Thoracic aorta (tissue), 2 donors: Measurements from ENCODE around the gene CLEC12A. TPM values are rescaled to one million over a fixed set of nuclear protein-coding genes. Genes with fewer than 3 reads are reported as not detected.

Experiments used
- ATAC-seq: fragments of 150-250 bp; one replicate; pipeline ENCODE4 v1.8.0; 2017; ENCODE audit warnings: low read depth; ENCODE audit not compliant: insufficient number of reproducible peaks, low FRiP score
- DNase-seq: peaks from one replicate; pipeline ENCODE4 v3.0.0-alpha.2; 2020; ENCODE audit warnings: low spot score
- H3K27ac ChIP-seq, 2 donors: fragments of 200-600 bp; sonication (generic); 1 replicate in 1 of 2; 2 replicates in 1 of 2; pipeline ENCODE4 v1.5.1; 2016; ENCODE audit warnings: mild to moderate bottlenecking in 2 of 2, moderate library complexity in 2 of 2
- H3K27me3 ChIP-seq: fragments of 200-600 bp; sonication (generic); replicated peaks from 2 replicates; pipeline ENCODE4 v1.6.0; 2016; ENCODE audit warnings: mild to moderate bottlenecking; ENCODE audit not compliant: insufficient read depth
- H3K36me3 ChIP-seq: fragments of 200-600 bp; sonication (generic); one replicate; pipeline ENCODE4 v1.5.1; 2016
- H3K4me1 ChIP-seq, 2 donors: fragments of 200-600 bp; sonication (generic); 1 replicate in 1 of 2; 2 replicates in 1 of 2; pipeline versions ENCODE4 v1.5.1 to v1.6.0; 2016; ENCODE audit warnings: low read depth in 2 of 2, mild to moderate bottlenecking in 1 of 2; ENCODE audit not compliant: control insufficient read depth in 1 of 2
- H3K4me3 ChIP-seq: fragments of 200-600 bp; sonication (generic); 2 replicates; pipeline ENCODE4 v1.5.1; 2016; ENCODE audit warnings: mild to moderate bottlenecking
- H3K9me3 ChIP-seq: fragments of 200-600 bp; sonication (generic); 2 replicates; pipeline ENCODE4 v1.5.1; 2016
- total RNA-seq, 2 donors: library from RNA; depleted of rRNA; stranded (reverse); fragments of >200 nt; gene quantifications; one replicate each; pipeline versions ENCODE4 v1.1.0 to v1.2.3, GENCODE V29; 2016
- TF ChIP-seq, protein P1 (sequence below): fragments of 200-600 bp; sonication (generic); IDR thresholded peaks from one replicate; pipeline ENCODE4 v1.5.1; 2019; ENCODE audit warnings: antibody characterized with exemption

CLEC12A gene
- total RNA-seq, 2 donors from 2014 or later, result 0.42 to 1.1 TPM

DNA sequence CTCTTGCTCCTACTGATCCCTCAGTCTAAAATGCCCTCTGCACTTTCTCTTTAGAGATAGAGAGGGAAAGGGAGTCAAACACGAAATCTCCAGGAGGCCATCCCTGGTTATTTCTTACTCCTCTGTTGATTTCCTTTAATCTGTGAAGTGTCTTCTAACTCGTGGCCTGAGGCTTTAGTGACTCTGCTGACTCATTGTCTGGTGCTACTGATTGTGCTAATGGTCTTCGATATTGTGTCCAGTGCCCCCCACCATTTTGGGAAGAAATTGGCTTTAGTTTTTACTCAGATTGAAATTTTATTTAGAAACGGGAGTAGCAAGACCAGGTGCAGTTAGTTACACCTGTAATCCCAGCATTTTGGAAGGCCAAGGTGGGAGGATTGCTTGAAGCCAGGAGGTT, 60.1 kb downstream of the CLEC12A start:
- H3K9me3 ChIP-seq, result no peaks in the 10 kb centered on the region
- no peaks in the 10 kb centered on the region for H3K36me3 ChIP-seq
- H3K27ac ChIP-seq, result no peak overlapping the region
- no peaks in the 10 kb centered on the region for H3K27me3 ChIP-seq
- DNase-seq (no peak), ATAC-seq (no peak)
- TF ChIP-seq, protein P1, sequence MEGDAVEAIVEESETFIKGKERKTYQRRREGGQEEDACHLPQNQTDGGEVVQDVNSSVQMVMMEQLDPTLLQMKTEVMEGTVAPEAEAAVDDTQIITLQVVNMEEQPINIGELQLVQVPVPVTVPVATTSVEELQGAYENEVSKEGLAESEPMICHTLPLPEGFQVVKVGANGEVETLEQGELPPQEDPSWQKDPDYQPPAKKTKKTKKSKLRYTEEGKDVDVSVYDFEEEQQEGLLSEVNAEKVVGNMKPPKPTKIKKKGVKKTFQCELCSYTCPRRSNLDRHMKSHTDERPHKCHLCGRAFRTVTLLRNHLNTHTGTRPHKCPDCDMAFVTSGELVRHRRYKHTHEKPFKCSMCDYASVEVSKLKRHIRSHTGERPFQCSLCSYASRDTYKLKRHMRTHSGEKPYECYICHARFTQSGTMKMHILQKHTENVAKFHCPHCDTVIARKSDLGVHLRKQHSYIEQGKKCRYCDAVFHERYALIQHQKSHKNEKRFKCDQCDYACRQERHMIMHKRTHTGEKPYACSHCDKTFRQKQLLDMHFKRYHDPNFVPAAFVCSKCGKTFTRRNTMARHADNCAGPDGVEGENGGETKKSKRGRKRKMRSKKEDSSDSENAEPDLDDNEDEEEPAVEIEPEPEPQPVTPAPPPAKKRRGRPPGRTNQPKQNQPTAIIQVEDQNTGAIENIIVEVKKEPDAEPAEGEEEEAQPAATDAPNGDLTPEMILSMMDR, result no peak
- no peak overlapping the region for H3K4me3 ChIP-seq
- no peaks in the 10 kb centered on the region for H3K4me1 ChIP-seq

DNA sequence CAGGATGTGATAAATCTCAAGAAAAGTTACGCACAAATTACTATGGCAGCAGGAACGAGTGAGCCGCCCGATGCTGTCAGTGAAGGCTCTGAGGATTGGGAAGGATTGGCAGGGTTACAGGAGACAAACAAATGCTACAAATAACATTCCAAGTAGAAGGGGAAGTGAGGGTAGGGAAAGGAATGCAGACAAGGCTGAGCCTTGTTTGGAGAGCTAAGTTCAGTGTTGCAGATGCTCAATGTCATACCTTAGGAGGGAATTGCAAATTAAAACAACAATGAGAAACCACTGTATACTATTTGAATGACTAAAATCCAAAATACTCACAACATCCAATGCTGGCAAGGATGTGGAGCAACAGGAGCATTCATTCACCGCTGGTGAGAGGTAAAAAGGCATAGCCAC, 60.6 kb downstream of the CLEC12A start:
- H3K4me1 ChIP-seq, result no peaks in the 10 kb centered on the region
- H3K4me3 ChIP-seq, result no peak overlapping the region
- H3K36me3 ChIP-seq, result no peaks in the 10 kb centered on the region
- DNase-seq (no peak), ATAC-seq (no peak)
- no peak overlapping the region for H3K27ac ChIP-seq
- no peaks in the 10 kb centered on the region for H3K27me3 ChIP-seq
- TF ChIP-seq, protein P1, result no peak
- H3K9me3 ChIP-seq, result no peaks in the 10 kb centered on the region

- no peak overlapping the region for H3K27ac ChIP-seq
- H3K27me3 ChIP-seq, result no peaks in the 10 kb centered on the region
- TF ChIP-seq, protein P1, result peak; percentile 13
- DNase-seq (no peak), ATAC-seq (no peak)
- no peaks in the 10 kb centered on the region for H3K9me3 ChIP-seq
- no peaks in the 10 kb centered on the region for H3K4me1 ChIP-seq
- H3K4me3 ChIP-seq, result no peak overlapping the region
- no peaks in the 10 kb centered on the region for H3K36me3 ChIP-seq
Observed at GRCh38 chr12:10033783-10034545, 62.8 kb downstream of the CLEC12A start.

Other genes starting within 250 kb of the CLEC12A start
- 1 to 10 TPM in 1 of 2 donors, not detected in 1; 1.9 TPM for gene CLECL1, start 238.3 kb upstream of the CLEC12A start, total RNA-seq
- gene CD69, start 210.5 kb upstream of the CLEC12A start, total RNA-seq, result 10 to 100 TPM in 1 of 2 donors, 1 to 10 TPM in 1; 5.8 to 40.3 TPM
- under 1 TPM; 0.54 to 0.92 TPM for gene KLRF1, start 143.9 kb upstream of the CLEC12A start, total RNA-seq
- 10 to 100 TPM; 13.1 to 14.9 TPM for gene CLEC2B, start 102.1 kb upstream of the CLEC12A start, total RNA-seq
- not detected for gene KLRF2, start 89.9 kb upstream of the CLEC12A start, total RNA-seq
- gene CLEC2A, start 39.0 kb upstream of the CLEC12A start, total RNA-seq, result not detected
- not detected for gene CLEC1B, start 27.7 kb downstream of the CLEC12A start, total RNA-seq
- not detected for gene CLEC12B, start 39.2 kb downstream of the CLEC12A start, total RNA-seq
- gene CLEC9A, start 59.3 kb downstream of the CLEC12A start, total RNA-seq, result not detected
- gene CLEC1A, start 127.6 kb downstream of the CLEC12A start, total RNA-seq, result 1 to 10 TPM; 3.7 to 5.1 TPM
- gene CLEC7A, start 158.8 kb downstream of the CLEC12A start, total RNA-seq, result 10 to 100 TPM; 22.6 to 24.3 TPM
- gene OLR1, start 200.7 kb downstream of the CLEC12A start, total RNA-seq, result 1 to 10 TPM; 1.4 to 2.8 TPM
- 1 to 10 TPM in 1 of 2 donors, not detected in 1; 2.8 TPM for gene TMEM52B, start 207.6 kb downstream of the CLEC12A start, total RNA-seq
- 100 to 1,000 TPM in 1 of 2 donors, 10 to 100 TPM in 1; 86.1 to 114 TPM for gene GABARAPL1, start 241.5 kb downstream of the CLEC12A start, total RNA-seq